Endothelial cell of umbilical vein (primary cell): Measurements from ENCODE around the gene ZNF57.

Experiments used
- EZH2 ChIP-seq: IDR thresholded peaks from 2 replicates; pipeline ENCODE4 v1.6.1; 2012; ENCODE audit warnings: borderline replicate concordance, low read depth, mild to moderate bottlenecking, moderate library complexity, low read length, inconsistent platforms; ENCODE audit not compliant: severe bottlenecking
- POLR2AphosphoS5 ChIP-seq: IDR thresholded peaks from 2 replicates; pipeline ENCODE4 v1.6.1; 2012; ENCODE audit warnings: low read depth, mild to moderate bottlenecking, control low read depth, low read length, moderate library complexity; ENCODE audit not compliant: insufficient read depth
- TF ChIP-seq, protein P1 (sequence below), 2 donors: IDR thresholded peaks; 1 replicate in 1 of 2; 2 replicates in 1 of 2; pipeline ENCODE4 v1.5.1; 2011; ENCODE audit warnings: low read length in 2 of 2, mild to moderate bottlenecking in 2 of 2, moderate library complexity in 2 of 2, control low read depth in 1 of 2, inconsistent platforms in 1 of 2, low read depth in 1 of 2; ENCODE audit not compliant: insufficient read depth in 1 of 2; ENCODE audit errors: extremely low read depth in 1 of 2
- TF ChIP-seq, protein P2 (sequence below): IDR thresholded peaks from 2 replicates; pipeline ENCODE4 v1.6.1; 2011; ENCODE audit not compliant: insufficient read depth, insufficient read length

DNA sequence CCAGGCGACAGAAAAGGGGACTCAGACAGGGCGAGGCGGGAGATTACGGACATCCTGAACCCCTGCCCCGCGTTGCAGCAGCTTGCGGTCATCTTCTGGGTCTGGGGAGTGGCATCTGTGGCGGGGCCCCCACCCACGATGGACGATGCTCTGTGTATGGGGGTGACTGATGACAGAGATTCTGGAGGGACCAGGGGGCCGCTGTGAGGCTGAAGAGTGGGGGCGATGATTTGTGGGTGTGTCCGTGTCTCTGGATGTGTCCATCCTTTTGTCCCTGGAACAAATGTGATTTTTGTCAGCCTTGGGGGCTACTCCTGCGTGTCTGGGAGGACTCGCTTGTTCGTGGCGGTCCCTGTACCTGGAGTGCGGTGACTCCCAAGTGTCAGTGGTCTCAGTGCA, 26.3 kb downstream of the ZNF57 start:
- TF ChIP-seq, protein P1, sequence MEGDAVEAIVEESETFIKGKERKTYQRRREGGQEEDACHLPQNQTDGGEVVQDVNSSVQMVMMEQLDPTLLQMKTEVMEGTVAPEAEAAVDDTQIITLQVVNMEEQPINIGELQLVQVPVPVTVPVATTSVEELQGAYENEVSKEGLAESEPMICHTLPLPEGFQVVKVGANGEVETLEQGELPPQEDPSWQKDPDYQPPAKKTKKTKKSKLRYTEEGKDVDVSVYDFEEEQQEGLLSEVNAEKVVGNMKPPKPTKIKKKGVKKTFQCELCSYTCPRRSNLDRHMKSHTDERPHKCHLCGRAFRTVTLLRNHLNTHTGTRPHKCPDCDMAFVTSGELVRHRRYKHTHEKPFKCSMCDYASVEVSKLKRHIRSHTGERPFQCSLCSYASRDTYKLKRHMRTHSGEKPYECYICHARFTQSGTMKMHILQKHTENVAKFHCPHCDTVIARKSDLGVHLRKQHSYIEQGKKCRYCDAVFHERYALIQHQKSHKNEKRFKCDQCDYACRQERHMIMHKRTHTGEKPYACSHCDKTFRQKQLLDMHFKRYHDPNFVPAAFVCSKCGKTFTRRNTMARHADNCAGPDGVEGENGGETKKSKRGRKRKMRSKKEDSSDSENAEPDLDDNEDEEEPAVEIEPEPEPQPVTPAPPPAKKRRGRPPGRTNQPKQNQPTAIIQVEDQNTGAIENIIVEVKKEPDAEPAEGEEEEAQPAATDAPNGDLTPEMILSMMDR (IDR thresholded peaks at IDR 0.05; ENCODE audit: extremely low read depth in 1 of 2, insufficient read depth in 1 of 2, low read depth in 1 of 2, low read length in 2 of 2), result no peak
- TF ChIP-seq EZH2, result no peak
- TF ChIP-seq POLR2AphosphoS5, result no peak
- TF ChIP-seq, protein P2, sequence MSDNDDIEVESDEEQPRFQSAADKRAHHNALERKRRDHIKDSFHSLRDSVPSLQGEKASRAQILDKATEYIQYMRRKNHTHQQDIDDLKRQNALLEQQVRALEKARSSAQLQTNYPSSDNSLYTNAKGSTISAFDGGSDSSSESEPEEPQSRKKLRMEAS, result no peak
